Epithelial cell of esophagus (primary cell): Measurements from ENCODE around the gene TPRA1.

Experiments
- DNase-seq: peaks from one replicate; pipeline ENCODE4 v3.0.0; 2010; ENCODE audit warnings: low read depth
- H3K4me3 ChIP-seq: 2 replicates; pipeline ENCODE4 v1.5.1; 2011; ENCODE audit warnings: mild to moderate bottlenecking, low read length, control low read depth
- CTCF ChIP-seq: IDR thresholded peaks from 2 replicates; pipeline ENCODE4 v1.5.1; 2011; ENCODE audit warnings: low read depth, mild to moderate bottlenecking, low read length, control low read depth, inconsistent platforms; ENCODE audit not compliant: insufficient read depth; ENCODE audit errors: missing control alignments

Gene TPRA1

GRCh38 chr3:127624063-127624462, 33.5 kb upstream of the TPRA1 start:
- TF ChIP-seq CTCF = no peak
- no peak for DNase-seq
- H3K4me3 ChIP-seq = no peak overlapping the region

GRCh38 chr3:127622772-127623576, 32.4 kb upstream of the TPRA1 start:
- H3K4me3 ChIP-seq = no peak overlapping the region
- no peak for DNase-seq
- TF ChIP-seq CTCF = no peak

GRCh38 chr3:127622031-127622430, 31.5 kb upstream of the TPRA1 start:
- no peak for DNase-seq
- H3K4me3 ChIP-seq = no peak overlapping the region
- TF ChIP-seq CTCF = no peak

GRCh38 chr3:127620637-127621375, 30.3 kb upstream of the TPRA1 start:
- TF ChIP-seq CTCF = no peak
- no peak for DNase-seq
- no peak overlapping the region for H3K4me3 ChIP-seq

GRCh38 chr3:127618891-127619290, 28.4 kb upstream of the TPRA1 start:
- TF ChIP-seq CTCF = no peak
- no peak overlapping the region for H3K4me3 ChIP-seq
- no peak for DNase-seq

GRCh38 chr3:127616836-127617605, 26.5 kb upstream of the TPRA1 start:
- H3K4me3 ChIP-seq = no peak overlapping the region
- DNase-seq = no peak
- TF ChIP-seq CTCF = no peak
